ENCODE measurements around the gene SLC44A3.

GRCh38 chr1:94792473-94793295, 27.5 kb upstream of the SLC44A3 start:
- TF ChIP-seq MAX (IDR thresholded peaks at IDR 0.05) (no peak), NFIC (IDR thresholded peaks at IDR 0.05) (no peak), RAD21 (IDR thresholded peaks at IDR 0.05; ENCODE audit: low read depth) (no peak), TCF12 (IDR thresholded peaks at IDR 0.05; ENCODE audit: low read depth) (no peak), TAF1 (IDR thresholded peaks at IDR 0.05; ENCODE audit: low read depth) (no peak), YY1 (IDR thresholded peaks at IDR 0.05; ENCODE audit: low read depth) (no peak), EP300 (IDR thresholded peaks at IDR 0.05; ENCODE audit: borderline replicate concordance) (no peak), TEAD4 (IDR thresholded peaks at IDR 0.05) (no peak), ZBTB7A (IDR thresholded peaks at IDR 0.05; ENCODE audit: low read depth) (no peak), EGR1 (IDR thresholded peaks at IDR 0.05) (no peak)

Data from Ishikawa (cell line).